A375 (cell line): Measurements from ENCODE around the gene CACNA1E. TPM values are rescaled to one million over a fixed set of nuclear protein-coding genes. Genes with fewer than 3 reads are reported as not detected.

Experiments
- small RNA-seq: library from RNA; depleted of rRNA; stranded (forward); fragments of <200 nt; gene quantifications from one replicate; pipeline ENCODE3, GENCODE V24; 2014
- total RNA-seq: library from RNA; depleted of rRNA; stranded (reverse); fragments of >200 nt; shearing (Covaris generic); gene quantifications from 2 replicates; pipeline ENCODE4 v1.2.3, GENCODE V29; 2014; rRNA removed

The CACNA1E gene
- total RNA-seq, result 0.04 and 0.24 TPM in 2 replicates

DNA sequence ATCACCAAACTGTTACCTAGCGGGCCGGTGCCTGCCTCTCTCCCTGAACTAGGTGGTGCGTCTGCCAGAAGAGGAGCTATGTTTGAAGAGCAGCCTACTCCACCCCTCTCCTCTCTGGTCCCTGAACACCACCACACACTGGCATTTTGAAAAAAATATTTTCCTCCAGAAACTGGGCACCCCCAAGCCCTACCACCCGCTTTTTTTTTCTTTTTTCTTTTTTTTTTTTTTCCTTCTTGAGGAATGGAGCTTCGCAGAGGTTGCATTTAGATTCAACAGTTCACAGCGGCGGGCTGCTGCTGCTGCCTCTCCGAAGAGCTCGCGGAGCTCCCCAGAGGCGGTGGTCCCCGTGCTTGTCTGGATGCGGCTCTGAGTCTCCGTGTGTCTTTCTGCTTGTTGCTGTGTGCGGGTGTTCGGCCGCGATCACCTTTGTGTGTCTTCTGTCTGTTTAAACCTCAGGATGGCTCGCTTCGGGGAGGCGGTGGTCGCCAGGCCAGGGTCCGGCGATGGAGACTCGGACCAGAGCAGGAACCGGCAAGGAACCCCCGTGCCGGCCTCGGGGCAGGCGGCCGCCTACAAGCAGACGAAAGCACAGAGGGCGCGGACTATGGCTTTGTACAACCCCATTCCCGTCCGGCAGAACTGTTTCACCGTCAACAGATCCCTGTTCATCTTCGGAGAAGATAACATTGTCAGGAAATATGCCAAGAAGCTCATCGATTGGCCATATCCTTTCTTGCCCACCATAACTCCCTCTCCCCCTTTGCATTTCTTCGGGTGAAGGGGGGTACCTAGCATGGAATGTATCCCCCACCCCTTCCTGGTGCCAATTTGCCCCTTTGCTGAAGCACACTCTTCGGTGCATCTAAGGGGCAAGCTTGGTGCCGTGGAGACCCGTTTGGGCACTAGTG lies at the start of gene CACNA1E:
Gene CACNA1E, plus strand, starts transcription at position 233 of the 911 bp plus-strand sequence. Its CDS starts 228 bp downstream, at position 461.

Small RNAs within 50 kb of the gene (small RNA-seq; reads per million reads assigned to genes)
- gene RF00017, result not detected
- gene RNA5SP70, result not detected
